Fibroblast of peridontal ligament (primary cell): ENCODE data around the gene INTS11.

Source experiments
- DNase-seq: peaks from one replicate; pipeline ENCODE4 v3.0.0-alpha.2; 2010; ENCODE audit errors: extremely low read depth

The INTS11 gene

GRCh38 chr1:1285102-1285571, 39.3 kb downstream of the INTS11 start:
- DNase-seq, result no peak

- no peak for DNase-seq
These were observed 40.0 kb downstream of the INTS11 start for GRCh38 chr1:1284221-1285101.

GRCh38 chr1:1283821-1284220, 40.6 kb downstream of the INTS11 start:
- no peak for DNase-seq

- no peak for DNase-seq
These were observed 41.5 kb downstream of the INTS11 start for GRCh38 chr1:1282998-1283397.

- DNase-seq, result no peak
These were observed 42.7 kb downstream of the INTS11 start for GRCh38 chr1:1281533-1282321.

- DNase-seq, result no peak
These were observed 43.5 kb downstream of the INTS11 start for GRCh38 chr1:1280782-1281481.

- no peak for DNase-seq
These were observed 45.4 kb downstream of the INTS11 start for GRCh38 chr1:1279028-1279427.

- DNase-seq, result no peak
These were observed 45.8 kb downstream of the INTS11 start for GRCh38 chr1:1278620-1279019.

- peak; percentile 23 for DNase-seq
These were observed 48.6 kb downstream of the INTS11 start for GRCh38 chr1:1275836-1276235.

GRCh38 chr1:1274931-1275431, 49.5 kb downstream of the INTS11 start:
- DNase-seq, result no peak

- no peak for DNase-seq
These were observed 50.0 kb downstream of the INTS11 start for GRCh38 chr1:1274299-1274930.

GRCh38 chr1:1273512-1274298, 50.8 kb downstream of the INTS11 start, which contains the start of gene UBE2J2:
Gene UBE2J2, minus strand, starts transcription at chr1:1273854. Its CDS starts 5,862 bp downstream, at chr1:1267992.
- peak; percentile 84 for DNase-seq

- DNase-seq, result no peak
These were observed 51.3 kb downstream of the INTS11 start for GRCh38 chr1:1273209-1273511.

- no peak for DNase-seq
These were observed 51.9 kb downstream of the INTS11 start for GRCh38 chr1:1272341-1273208.

GRCh38 chr1:1270813-1271212, 53.6 kb downstream of the INTS11 start:
- peak; percentile 32 for DNase-seq

GRCh38 chr1:1268284-1268682, 56.2 kb downstream of the INTS11 start:
- no peak for DNase-seq

- no peak for DNase-seq
These were observed 56.8 kb downstream of the INTS11 start for GRCh38 chr1:1267488-1268283.

- peak; percentile 97 for DNase-seq
These were observed 59.6 kb downstream of the INTS11 start for GRCh38 chr1:1264868-1265272.

- DNase-seq, result no peak
These were observed 60.4 kb downstream of the INTS11 start for GRCh38 chr1:1264026-1264425.
